Measurements from ENCODE around the gene VAV3. TPM values are rescaled to one million over a fixed set of nuclear protein-coding genes. Genes with fewer than 3 reads are reported as not detected.
"Not testable (repeated sequence)": the region's sequence is repeated elsewhere in the genome, so short reads cannot be mapped to it uniquely, and the experiment has no call there.

VAV3 gene
- total RNA-seq, 1 donor from 2014 or later, result 11.3 TPM

DNA sequence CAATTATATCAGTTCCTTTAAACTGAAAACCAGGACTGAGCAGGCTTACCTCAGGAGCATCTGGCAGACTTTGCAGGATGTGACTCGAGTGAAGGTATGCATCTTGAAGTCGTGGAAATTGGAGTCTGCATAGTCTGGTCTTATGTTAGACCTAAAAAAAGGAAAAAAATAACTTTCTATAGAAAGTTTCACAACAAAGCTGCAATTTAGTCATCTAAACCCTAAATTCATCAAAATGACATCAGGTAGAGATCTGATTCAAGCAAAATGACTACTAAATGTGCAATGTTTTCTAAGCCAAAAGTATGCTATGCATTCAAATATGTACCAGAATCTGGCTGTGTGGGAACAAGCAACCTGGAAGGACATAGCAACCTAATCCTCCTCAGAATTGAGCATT is 260.1 kb downstream of the VAV3 start:
- DNase-seq (no peak), ATAC-seq (no peak)
- intact Hi-C loops (cut with DNase I), result no loop called here
- TF ChIP-seq, protein P1, sequence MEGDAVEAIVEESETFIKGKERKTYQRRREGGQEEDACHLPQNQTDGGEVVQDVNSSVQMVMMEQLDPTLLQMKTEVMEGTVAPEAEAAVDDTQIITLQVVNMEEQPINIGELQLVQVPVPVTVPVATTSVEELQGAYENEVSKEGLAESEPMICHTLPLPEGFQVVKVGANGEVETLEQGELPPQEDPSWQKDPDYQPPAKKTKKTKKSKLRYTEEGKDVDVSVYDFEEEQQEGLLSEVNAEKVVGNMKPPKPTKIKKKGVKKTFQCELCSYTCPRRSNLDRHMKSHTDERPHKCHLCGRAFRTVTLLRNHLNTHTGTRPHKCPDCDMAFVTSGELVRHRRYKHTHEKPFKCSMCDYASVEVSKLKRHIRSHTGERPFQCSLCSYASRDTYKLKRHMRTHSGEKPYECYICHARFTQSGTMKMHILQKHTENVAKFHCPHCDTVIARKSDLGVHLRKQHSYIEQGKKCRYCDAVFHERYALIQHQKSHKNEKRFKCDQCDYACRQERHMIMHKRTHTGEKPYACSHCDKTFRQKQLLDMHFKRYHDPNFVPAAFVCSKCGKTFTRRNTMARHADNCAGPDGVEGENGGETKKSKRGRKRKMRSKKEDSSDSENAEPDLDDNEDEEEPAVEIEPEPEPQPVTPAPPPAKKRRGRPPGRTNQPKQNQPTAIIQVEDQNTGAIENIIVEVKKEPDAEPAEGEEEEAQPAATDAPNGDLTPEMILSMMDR (IDR thresholded peaks at IDR 0.05), result no peak
- H3K27me3 ChIP-seq (ENCODE audit: low read depth), result no peaks in the 10 kb centered on the region
- H3K4me3 ChIP-seq, result no peak overlapping the region
- H3K9me3 ChIP-seq, result no peaks in the 10 kb centered on the region
- no peaks in the 10 kb centered on the region for H3K4me1 ChIP-seq
- no peaks in the 10 kb centered on the region for H3K36me3 ChIP-seq
- no peak overlapping the region for H3K27ac ChIP-seq

DNA sequence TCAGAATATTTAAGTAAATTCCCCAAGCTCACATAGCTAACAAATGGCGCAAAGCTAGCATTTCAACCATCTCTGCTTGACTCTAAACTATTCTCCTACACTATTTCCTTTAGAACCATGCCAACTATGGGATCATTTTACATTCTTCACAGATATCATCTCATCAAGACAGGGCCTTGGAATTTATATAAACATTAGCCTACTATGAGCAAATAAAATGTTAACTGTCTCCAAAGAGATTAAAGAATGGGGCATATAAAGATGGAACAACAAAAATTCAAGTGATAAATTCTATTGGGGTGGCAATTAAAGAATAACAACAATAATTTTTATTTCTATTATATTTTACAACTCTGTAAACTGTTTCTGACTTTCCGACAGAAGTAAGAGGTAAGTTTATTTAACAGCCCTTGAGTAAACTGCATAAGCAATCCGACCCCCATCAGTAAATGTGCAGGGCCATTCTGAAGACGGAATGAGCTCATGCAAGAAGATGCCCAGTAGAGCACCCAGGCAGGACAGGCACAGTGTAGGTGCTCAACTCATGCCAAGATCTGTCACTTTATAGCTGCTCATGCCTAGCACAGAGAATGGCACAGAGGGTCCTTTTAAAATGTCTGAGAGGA is 261.9 kb downstream of the VAV3 start:
- TF ChIP-seq, protein P1 (IDR thresholded peaks at IDR 0.05), result no peak
- no peak overlapping the region for H3K27ac ChIP-seq
- no peaks in the 10 kb centered on the region for H3K36me3 ChIP-seq
- H3K27me3 ChIP-seq (ENCODE audit: low read depth), result no peaks in the 10 kb centered on the region
- no peak overlapping the region for H3K4me3 ChIP-seq
- intact Hi-C loops (cut with DNase I), result no loop called here
- no peaks in the 10 kb centered on the region for H3K4me1 ChIP-seq
- no peaks in the 10 kb centered on the region for H3K9me3 ChIP-seq
- DNase-seq (no peak), ATAC-seq (no peak)

DNA sequence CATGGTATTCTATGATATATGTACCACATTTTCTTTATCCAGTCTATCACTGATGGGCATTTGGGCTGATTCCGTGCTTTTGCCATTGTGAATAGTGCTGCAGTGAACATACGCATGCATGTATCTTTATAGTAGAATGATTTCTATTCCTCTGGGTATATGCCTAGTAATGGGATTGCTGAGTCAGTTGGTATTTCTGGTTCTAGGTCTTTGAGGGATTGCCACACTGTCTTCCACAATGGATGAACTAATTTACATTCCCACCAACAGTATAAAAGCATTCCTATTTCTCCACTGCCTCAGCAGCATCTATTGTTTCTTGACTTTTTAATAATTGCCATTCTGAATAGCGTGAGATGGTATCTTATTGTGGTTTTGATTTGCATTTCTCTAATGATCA is 264.3 kb downstream of the VAV3 start:
- H3K27me3 ChIP-seq (ENCODE audit: low read depth); H3K36me3 ChIP-seq; ATAC-seq; H3K9me3 ChIP-seq; H3K27ac ChIP-seq; H3K4me3 ChIP-seq; DNase-seq; H3K4me1 ChIP-seq; intact Hi-C loops (cut with DNase I): not testable (repeated sequence)

DNA sequence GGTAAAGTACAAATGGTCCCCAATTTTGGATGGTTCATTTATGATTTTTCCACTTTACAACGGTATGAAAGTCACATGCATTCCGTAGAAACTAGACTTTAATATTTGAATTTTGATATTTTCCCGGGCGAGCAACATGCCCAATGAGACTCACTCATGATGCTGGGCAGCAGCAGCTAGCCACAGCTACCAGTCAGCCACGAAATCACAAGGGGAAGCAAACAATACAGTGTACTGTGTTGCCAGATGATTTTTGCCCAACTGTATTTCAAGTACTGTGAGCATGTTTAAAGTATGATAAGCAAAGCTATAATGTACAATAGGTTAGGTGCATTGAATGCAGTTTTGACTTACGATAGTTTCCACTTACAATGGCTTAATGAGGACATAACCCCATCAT is 266.8 kb downstream of the VAV3 start:
- TF ChIP-seq, protein P1 (IDR thresholded peaks at IDR 0.05), result no peak
- no peaks in the 10 kb centered on the region for H3K9me3 ChIP-seq
- intact Hi-C loops (cut with DNase I), result no loop called here
- H3K36me3 ChIP-seq, result no peaks in the 10 kb centered on the region
- ATAC-seq (no peak), DNase-seq (no peak)
- H3K27me3 ChIP-seq (ENCODE audit: low read depth), result no peaks in the 10 kb centered on the region
- H3K4me1 ChIP-seq, result no peaks in the 10 kb centered on the region
- H3K4me3 ChIP-seq, result no peak overlapping the region
- no peak overlapping the region for H3K27ac ChIP-seq

DNA sequence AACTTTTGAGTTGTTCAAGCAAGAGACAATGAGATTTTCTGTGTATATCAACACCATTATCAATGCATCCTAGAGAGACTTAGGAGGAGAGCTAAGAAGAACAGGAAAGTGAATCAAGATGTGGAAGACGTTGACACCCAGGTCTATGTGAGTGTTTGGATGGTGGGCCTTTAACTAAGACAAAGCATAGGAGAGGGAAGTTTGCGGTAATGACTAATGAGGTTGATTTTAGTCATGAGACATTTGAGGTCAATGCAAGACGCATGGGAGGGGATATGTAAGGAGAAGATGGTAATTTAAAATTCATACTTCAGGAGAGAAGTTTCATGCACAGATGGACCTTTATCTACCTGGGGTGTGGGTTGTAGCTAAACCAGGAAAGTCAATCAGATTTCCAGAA is 269.6 kb downstream of the VAV3 start:
- no peaks in the 10 kb centered on the region for H3K27me3 ChIP-seq (ENCODE audit: low read depth)
- intact Hi-C loops (cut with DNase I), result no loop called here

More for the DNA sequence above, 269.6 kb downstream of the VAV3 start:
- Histone ChIP-seq H3K4me1 (no peaks in the 10 kb centered on the region), H3K27ac (no peak overlapping the region), H3K9me3 (no peaks in the 10 kb centered on the region), H3K36me3 (no peaks in the 10 kb centered on the region), H3K4me3 (no peak overlapping the region)
- DNase-seq, result no peak
- TF ChIP-seq, protein P1 (IDR thresholded peaks at IDR 0.05), result no peak
- ATAC-seq, result no peak
